Calu3 (cell line): ENCODE results near the gene CXCR1. TPM values are rescaled to one million over a fixed set of nuclear protein-coding genes. Genes with fewer than 3 reads are reported as not detected.

Source experiments
- BruUV-seq: library from RNA; stranded (reverse); fragments of 400-500 nt; replicated peaks from 2 replicates; lab custom pipeline; 2021; lab: Mats Ljungman, UMichigan
- CTCF ChIA-PET: fragments of 300-600 bp; sonication (Branson Sonifier 250); formaldehyde crosslinking; loops from one replicate; lab custom pipeline; 2022; ENCODE audit warnings: antibody characterized with exemption; lab: Charles Lee
- DNase-seq: peaks from one replicate; pipeline ENCODE4 v3.0.0; 2022
- H3K27ac Mint-ChIP-seq: one replicate; pipeline ENCODE4 v1.8.0; 2022; ENCODE audit warnings: mixed read lengths; ENCODE audit not compliant: unreplicated experiment
- H3K27me3 Mint-ChIP-seq: one replicate; pipeline ENCODE4 v1.8.0; 2022; ENCODE audit warnings: mixed read lengths; ENCODE audit not compliant: unreplicated experiment
- H3K36me3 Mint-ChIP-seq: one replicate; pipeline ENCODE4 v1.8.0; 2022; ENCODE audit warnings: mild to moderate bottlenecking, moderate library complexity, mixed read lengths; ENCODE audit not compliant: insufficient read depth, unreplicated experiment
- H3K4me1 Mint-ChIP-seq: one replicate; pipeline ENCODE4 v1.8.0; 2022; ENCODE audit warnings: mild to moderate bottlenecking, low read depth, mixed read lengths; ENCODE audit not compliant: unreplicated experiment
- H3K4me3 Mint-ChIP-seq: one replicate; pipeline ENCODE4 v1.8.0; 2022; ENCODE audit warnings: mild to moderate bottlenecking, low read depth, moderate library complexity, mixed read lengths; ENCODE audit not compliant: unreplicated experiment
- H3K9me3 Mint-ChIP-seq: one replicate; pipeline ENCODE4 v1.8.0; 2022; ENCODE audit warnings: low read depth, mixed read lengths; ENCODE audit not compliant: unreplicated experiment
- intact Hi-C: fragments of 100-400 bp; cut with micrococcal nuclease; formaldehyde crosslinking; loops from one replicate; pipeline ENCODE4 v1.10.0; 2022; ENCODE audit not compliant: unreplicated experiment
- total RNA-seq: library from RNA; stranded (reverse); gene quantifications from 2 replicates; pipeline ENCODE4 v1.2.3, GENCODE V29; 2022
- TF ChIP-seq, protein P1 (sequence below): fragments of 200-600 bp; IDR thresholded peaks from one replicate; pipeline ENCODE4 v1.8.0; 2022; ENCODE audit warnings: antibody characterized with exemption; ENCODE audit not compliant: unreplicated experiment

CXCR1 gene
- total RNA-seq, 1 experiment from 2014 or later = not detected

- Mint-ChIP-seq H3K36me3 (no peaks in the 10 kb centered on the region), H3K4me3 (no peak overlapping the region), H3K27ac (no peak overlapping the region), H3K27me3 (no peaks in the 10 kb centered on the region), H3K4me1 (no peaks in the 10 kb centered on the region), H3K9me3 (no peaks in the 10 kb centered on the region)
- CTCF ChIA-PET = no interaction called here
- intact Hi-C loops = no loop called here
- BruUV-seq = no TSS peak
- DNase-seq = no peak
- TF ChIP-seq, protein P1, sequence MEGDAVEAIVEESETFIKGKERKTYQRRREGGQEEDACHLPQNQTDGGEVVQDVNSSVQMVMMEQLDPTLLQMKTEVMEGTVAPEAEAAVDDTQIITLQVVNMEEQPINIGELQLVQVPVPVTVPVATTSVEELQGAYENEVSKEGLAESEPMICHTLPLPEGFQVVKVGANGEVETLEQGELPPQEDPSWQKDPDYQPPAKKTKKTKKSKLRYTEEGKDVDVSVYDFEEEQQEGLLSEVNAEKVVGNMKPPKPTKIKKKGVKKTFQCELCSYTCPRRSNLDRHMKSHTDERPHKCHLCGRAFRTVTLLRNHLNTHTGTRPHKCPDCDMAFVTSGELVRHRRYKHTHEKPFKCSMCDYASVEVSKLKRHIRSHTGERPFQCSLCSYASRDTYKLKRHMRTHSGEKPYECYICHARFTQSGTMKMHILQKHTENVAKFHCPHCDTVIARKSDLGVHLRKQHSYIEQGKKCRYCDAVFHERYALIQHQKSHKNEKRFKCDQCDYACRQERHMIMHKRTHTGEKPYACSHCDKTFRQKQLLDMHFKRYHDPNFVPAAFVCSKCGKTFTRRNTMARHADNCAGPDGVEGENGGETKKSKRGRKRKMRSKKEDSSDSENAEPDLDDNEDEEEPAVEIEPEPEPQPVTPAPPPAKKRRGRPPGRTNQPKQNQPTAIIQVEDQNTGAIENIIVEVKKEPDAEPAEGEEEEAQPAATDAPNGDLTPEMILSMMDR = no peak
These were observed 26.2 kb upstream of the CXCR1 start for GRCh38 chr2:218192902-218193430.

- TF ChIP-seq, protein P1 = no peak
These were observed 21.8 kb upstream of the CXCR1 start for GRCh38 chr2:218188528-218188927.

DNA sequence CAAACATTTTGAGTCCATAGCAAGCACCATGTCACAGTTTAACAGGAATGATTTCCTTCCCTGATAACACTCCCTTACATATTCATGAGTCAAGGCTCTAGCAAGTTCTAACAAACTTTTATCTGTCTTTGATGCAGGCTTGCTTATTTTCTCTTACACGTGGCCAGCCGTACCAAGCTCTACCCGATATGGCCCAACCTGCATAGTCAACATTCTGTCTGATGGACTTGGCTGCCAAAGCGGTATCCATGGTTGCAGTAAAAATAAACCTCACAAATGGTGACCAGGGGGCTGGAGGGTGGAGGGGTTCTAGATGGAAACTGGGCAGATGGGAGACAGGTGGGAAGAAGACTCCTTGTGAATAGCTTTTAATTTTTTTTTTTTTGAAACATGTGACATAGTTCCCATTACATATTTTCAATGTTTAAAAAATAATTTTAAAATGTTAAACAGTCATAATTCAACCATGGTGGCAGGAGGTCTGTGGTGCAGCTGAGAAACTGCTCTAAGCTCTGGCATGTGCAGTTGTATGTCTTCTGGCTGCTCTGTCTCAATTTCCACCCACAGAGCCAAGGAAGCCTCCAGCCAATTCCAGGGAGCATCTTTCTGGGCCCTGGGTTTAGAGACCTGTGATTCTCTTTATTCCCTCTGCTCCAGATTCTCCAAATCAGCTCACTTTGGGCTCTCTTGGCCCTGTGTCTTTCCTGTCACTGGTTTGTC, 20.7 kb upstream of the CXCR1 start:
- TF ChIP-seq, protein P1 = no peak
- intact Hi-C loops = loop anchor here (5.0 to 10.0 kb wide), 3 partner anchors 60 to 207 kb away; partner anchors contain the start of genes CTDSP1 and GPBAR1
- H3K4me3 Mint-ChIP-seq = no peak overlapping the region
- peaks cover 19% of the 10 kb centered on the region for H3K27me3 Mint-ChIP-seq
- peaks cover 16% of the 10 kb centered on the region for H3K4me1 Mint-ChIP-seq
- no peaks in the 10 kb centered on the region for H3K36me3 Mint-ChIP-seq
- no peaks in the 10 kb centered on the region for H3K9me3 Mint-ChIP-seq
- DNase-seq = no peak
- CTCF ChIA-PET = no interaction called here
- no TSS peak for BruUV-seq
- peak overlapping the region; percentile 52 for H3K27ac Mint-ChIP-seq

More at GRCh38 chr2:218188528-218188927, 21.8 kb upstream of the CXCR1 start:
- Mint-ChIP-seq H3K27me3 (peaks cover 8% of the 10 kb centered on the region), H3K27ac (no peak overlapping the region), H3K4me1 (peaks cover 16% of the 10 kb centered on the region), H3K36me3 (no peaks in the 10 kb centered on the region), H3K4me3 (no peak overlapping the region), H3K9me3 (no peaks in the 10 kb centered on the region)
- BruUV-seq = no TSS peak
- CTCF ChIA-PET = no interaction called here
- intact Hi-C loops = loop anchor here (5.0 to 10.0 kb wide), 3 partner anchors 59 to 206 kb away; partner anchors contain the start of genes CTDSP1 and GPBAR1
- no peak for DNase-seq

DNA sequence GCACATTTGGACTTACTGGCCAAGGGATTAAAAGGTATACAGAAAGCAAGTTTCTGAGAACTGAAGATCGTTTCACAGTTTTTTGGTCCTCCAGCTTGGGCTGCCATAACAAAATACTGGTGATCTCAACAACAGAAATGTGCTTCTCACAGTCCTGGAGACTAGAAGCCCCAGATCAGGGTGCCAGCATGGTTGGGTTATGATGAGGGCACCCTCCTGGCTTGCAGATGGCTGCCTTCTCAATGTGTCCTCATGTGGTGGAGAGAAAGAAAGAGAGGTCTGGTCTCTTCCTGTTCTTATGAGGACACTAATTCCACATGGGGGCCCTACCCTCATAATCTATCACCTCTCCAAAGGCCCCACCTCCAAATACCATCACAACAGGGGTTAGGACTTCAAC, 20.1 kb upstream of the CXCR1 start:
- TF ChIP-seq, protein P1 = no peak
- H3K27ac Mint-ChIP-seq = peak overlapping the region; percentile 52
- peaks cover 19% of the 10 kb centered on the region for H3K27me3 Mint-ChIP-seq
- no peak for DNase-seq
- intact Hi-C loops = loop anchor here (1.0 to 10.0 kb wide), 4 partner anchors 44 to 208 kb away; partner anchors contain the start of genes CTDSP1 and GPBAR1
- no peaks in the 10 kb centered on the region for H3K36me3 Mint-ChIP-seq
- CTCF ChIA-PET = no interaction called here
- H3K4me1 Mint-ChIP-seq = peaks cover 16% of the 10 kb centered on the region
- no TSS peak for BruUV-seq
- no peaks in the 10 kb centered on the region for H3K9me3 Mint-ChIP-seq
- no peak overlapping the region for H3K4me3 Mint-ChIP-seq
